NCI-H82 (cell line): ENCODE results near the gene CIT.
"Not testable (repeated sequence)": the region's sequence is repeated elsewhere in the genome, so short reads cannot be mapped to it uniquely, and the experiment has no call there.

Experiments used
- DNase-seq: peaks from one replicate; lab custom pipeline; 2025; lab: John Stamatoyannopoulos, UW

Gene CIT

GRCh38 chr12:119735079-119735478 is 142.0 kb downstream of the CIT start:
- DNase-seq: no peak

- DNase-seq: no peak
Observed at GRCh38 chr12:119730381-119730780, 146.7 kb downstream of the CIT start.

GRCh38 chr12:119729871-119730270 is 147.2 kb downstream of the CIT start:
- DNase-seq: no peak

- DNase-seq: no peak
Observed at GRCh38 chr12:119728444-119728745, 148.7 kb downstream of the CIT start.

GRCh38 chr12:119727600-119728443 is 149.3 kb downstream of the CIT start:
- DNase-seq: no peak

- no peak for DNase-seq
Observed at GRCh38 chr12:119725523-119725922, 151.6 kb downstream of the CIT start.

- DNase-seq: no peak
Observed at GRCh38 chr12:119721306-119721705, 155.8 kb downstream of the CIT start.

- DNase-seq: no peak
Observed at GRCh38 chr12:119720349-119720748, 156.8 kb downstream of the CIT start.

- DNase-seq: no peak
Observed at GRCh38 chr12:119718141-119718540, 159.0 kb downstream of the CIT start.

GRCh38 chr12:119715268-119715620 is 161.9 kb downstream of the CIT start:
- no peak for DNase-seq

- DNase-seq: no peak
Observed at GRCh38 chr12:119714614-119715267, 162.4 kb downstream of the CIT start.

- DNase-seq: no peak
Observed at GRCh38 chr12:119713551-119714031, 163.5 kb downstream of the CIT start.

GRCh38 chr12:119712721-119713120 is 164.4 kb downstream of the CIT start:
- no peak for DNase-seq

- DNase-seq: no peak
Observed at GRCh38 chr12:119711693-119712092, 165.4 kb downstream of the CIT start.

- no peak for DNase-seq
Observed at GRCh38 chr12:119710965-119711551, 166.1 kb downstream of the CIT start.

GRCh38 chr12:119710374-119710964 is 166.7 kb downstream of the CIT start:
- DNase-seq: no peak

- DNase-seq: not testable (repeated sequence)
Observed at GRCh38 chr12:119706427-119706826, 170.7 kb downstream of the CIT start.

GRCh38 chr12:119705182-119705581 is 171.9 kb downstream of the CIT start:
- no peak for DNase-seq

- DNase-seq: no peak
Observed at GRCh38 chr12:119704065-119704747, 172.9 kb downstream of the CIT start.

- no peak for DNase-seq
Observed at GRCh38 chr12:119700078-119700477, 177.0 kb downstream of the CIT start.

- DNase-seq: no peak
Observed at GRCh38 chr12:119699199-119699760, 177.8 kb downstream of the CIT start.

- DNase-seq: no peak
Observed at GRCh38 chr12:119696943-119697342, 180.2 kb downstream of the CIT start.
